K562 (cell line): ENCODE results near the gene VPS35L. TPM values are rescaled to one million over a fixed set of nuclear protein-coding genes. Genes with fewer than 3 reads are reported as not detected.

Source experiments
- ATAC-seq: fragments of 200-7000 bp; cut with Tn5 transposase; 3 replicates; pipeline ENCODE4 v1.9.1; 2020; ENCODE audit warnings: moderate library complexity
- BruUV-seq: library from RNA; stranded (reverse); fragments of 400-500 nt; replicated peaks from 2 replicates; lab custom pipeline; 2021; lab: Mats Ljungman, UMichigan
- CTCF ChIA-PET: fragments of 300-600 bp; formaldehyde crosslinking; extraction: SDS; loops from one replicate; lab custom pipeline; 2021; ENCODE audit warnings: low intra/inter-chr PET ratio; lab: Yijun Ruan, JAX
- POLR2A ChIA-PET: fragments of 300-600, 350-650 bp; sonication (Branson Sonifier 250); formaldehyde crosslinking; extraction: SDS; loops from one replicate; lab custom pipeline; 2021; ENCODE audit warnings: antibody characterized with exemption, inconsistent platforms; lab: Yijun Ruan, JAX
- DNase-seq, 4 experiments: peaks; one replicate each; pipeline versions ENCODE4 v3.0.0 to v3.0.0-alpha.2; 2011 to 2018; ENCODE audit warnings: low spot score in 3 of 4, mixed read lengths in 3 of 4; ENCODE audit errors: extremely low read depth in 1 of 4
- FAIRE-seq: peaks from 2 replicates; lab custom pipeline; 2011; peaks lifted over from hg19 to GRCh38; lab: Jason Lieb, UNC
- H2AFZ ChIP-seq: 2 replicates; pipeline ENCODE4 v1.6.0; 2011; ENCODE audit warnings: low read depth, low read length, control low read depth, inconsistent platforms
- H3K27ac ChIP-seq: fragments of 200-600 bp; 3 replicates; pipeline ENCODE4 v1.8.0; 2011; ENCODE audit warnings: low read depth, mild to moderate bottlenecking, control low read depth, inconsistent platforms, low read length, moderate library complexity, mixed read lengths; ENCODE audit errors: extremely low read depth
- H3K27me3 ChIP-seq, 2 experiments: fragments of 300-600 bp in 1 of 2; 2 replicates in 1 of 2; 3 replicates in 1 of 2; pipeline versions ENCODE4 v1.6.0 to v1.8.0; 2011; ENCODE audit warnings: inconsistent platforms in 2 of 2, low read length in 2 of 2, mild to moderate bottlenecking in 1 of 2, mixed read lengths in 1 of 2, moderate library complexity in 1 of 2; ENCODE audit not compliant: control insufficient read depth in 2 of 2, insufficient read depth in 2 of 2
- H3K36me3 ChIP-seq: fragments of 300-600 bp; 3 replicates; pipeline ENCODE4 v1.8.0; 2011; ENCODE audit warnings: mild to moderate bottlenecking, low read length, inconsistent platforms; ENCODE audit not compliant: control insufficient read depth, insufficient read depth
- H3K4me1 ChIP-seq, 2 experiments: fragments of 200-600 bp in 1 of 2; replicated peaks in 1 of 2; 2 replicates in 1 of 2; 3 replicates in 1 of 2; pipeline versions ENCODE4 v1.5.1 to v1.8.0; 2011; ENCODE audit warnings: inconsistent platforms in 2 of 2, low read length in 2 of 2, mild to moderate bottlenecking in 1 of 2, mixed read lengths in 1 of 2, moderate library complexity in 1 of 2; ENCODE audit not compliant: control insufficient read depth in 2 of 2, insufficient read depth in 2 of 2
- H3K4me2 ChIP-seq: 2 replicates; pipeline ENCODE4 v1.6.1; 2011; ENCODE audit warnings: low read length, control low read depth, inconsistent platforms, mixed read lengths; ENCODE audit not compliant: insufficient read depth
- H3K4me3 ChIP-seq: fragments of 200-600 bp; sonication (generic), shearing (Covaris generic); 2 replicates; pipeline ENCODE4 v1.5.1; 2016; ENCODE audit warnings: control low read depth, inconsistent platforms
- H3K79me2 ChIP-seq: fragments of 200-600 bp; 3 replicates; pipeline ENCODE4 v1.8.0; 2011; ENCODE audit warnings: low read length, inconsistent platforms; ENCODE audit not compliant: control insufficient read depth, insufficient read depth
- H3K9ac ChIP-seq, 2 experiments: 2 replicates each; pipeline versions ENCODE4 v1.6.0 to v1.6.1; 2011; ENCODE audit warnings: low read depth in 2 of 2, low read length in 2 of 2, control low read depth in 1 of 2, inconsistent platforms in 1 of 2, mild to moderate bottlenecking in 1 of 2, mixed read lengths in 1 of 2; ENCODE audit not compliant: insufficient read depth in 1 of 2
- H3K9me1 ChIP-seq: one replicate; pipeline ENCODE4 v1.6.0; 2011; ENCODE audit warnings: inconsistent platforms, mild to moderate bottlenecking, low read length, moderate library complexity; ENCODE audit not compliant: control insufficient read depth, insufficient read depth
- H3K9me3 ChIP-seq: replicated peaks from 2 replicates; pipeline ENCODE4 v1.5.1; 2011; ENCODE audit warnings: low read depth, low read length, inconsistent platforms; ENCODE audit not compliant: control insufficient read depth, insufficient read depth
- H4K20me1 ChIP-seq: replicated peaks from 2 replicates; pipeline ENCODE4 v1.6.1; 2011; ENCODE audit warnings: low read length, inconsistent platforms, mixed read lengths; ENCODE audit not compliant: control insufficient read depth, insufficient read depth
- CXXC5 ChIP-seq: fragments of 250-450 bp; sonication (Bioruptor Pico); IDR thresholded peaks from 2 replicates; pipeline ENCODE4 v1.8.0; 2022; ENCODE audit warnings: inconsistent platforms, mild to moderate bottlenecking, moderate library complexity
- GTF2A2 ChIP-seq: IDR thresholded peaks from 2 replicates; pipeline ENCODE4 v1.6.1; 2016; ENCODE audit warnings: mild to moderate bottlenecking, missing genetic modification characterization, missing compliant biosample characterization
- HSF4 ChIP-seq: fragments of 250-450 bp; sonication (Bioruptor Pico); IDR thresholded peaks from 2 replicates; pipeline ENCODE4 v2.1.2; 2022; ENCODE audit warnings: mild to moderate bottlenecking, moderate library complexity, borderline replicate concordance
- SAFB ChIP-seq: fragments of 200-400 bp; formaldehyde crosslinking; IDR thresholded peaks from 2 replicates; pipeline ENCODE4 v1.6.1; 2017; ENCODE audit warnings: low read depth, low read length, borderline replicate concordance
- SMARCC2 ChIP-seq: fragments of 450-650 bp; IDR thresholded peaks from 2 replicates; pipeline ENCODE4 v1.6.1; 2017; ENCODE audit warnings: antibody characterized with exemption, moderate library complexity, mild to moderate bottlenecking, low read depth
- TCF7L2 ChIP-seq: fragments of 150-350 bp; IDR thresholded peaks from 2 replicates; pipeline ENCODE4 v1.6.1; 2016; ENCODE audit warnings: low read depth, mild to moderate bottlenecking, low read length, moderate library complexity
- ZFP1 ChIP-seq: fragments of 450-650 bp; formaldehyde crosslinking; IDR thresholded peaks from 2 replicates; pipeline ENCODE4 v1.4.0; 2020; ENCODE audit warnings: mild to moderate bottlenecking, mixed read lengths
- ZNF57 ChIP-seq: fragments of 450-650 bp; formaldehyde crosslinking; IDR thresholded peaks from 2 replicates; pipeline ENCODE4 v1.4.0; 2020; ENCODE audit warnings: mild to moderate bottlenecking, moderate library complexity
- WGBS: fragments of 100-300 bp; shearing (Covaris generic); methylation state at CpG from one replicate; pipeline ENCODE4 v1.1.6; 2016; ENCODE audit warnings: low coverage, mixed read lengths; ENCODE audit not compliant: insufficient coverage; ENCODE audit errors: missing lambda C conversion rate; 5-methylcytosine and 5-hydroxymethylcytosine counted together
- in situ Hi-C: fragments of 300-500 bp; cut with MboI; formaldehyde crosslinking; loops from 4 replicates; pipeline ENCODE4 v1.15.0; 2018; ENCODE audit warnings: inconsistent platforms, mixed read lengths
- intact Hi-C: fragments of 100-400 bp; cut with micrococcal nuclease; formaldehyde crosslinking; loops from 2 replicates; pipeline ENCODE4 v1.14.2; 2022
- polyA plus RNA-seq, 8 experiments: library from polyadenylated mRNA; depleted of rRNA in 4 of 8; stranded (reverse) in 5 of 8; unstranded in 3 of 8; fragments of >200 nt; fragmentation: Nextera tagmentation in 2 of 8; fragmentation: Illumina TruSeq in 1 of 8; extraction: Ambion mirVana in 2 of 8; extraction: Trizol in 1 of 8; gene quantifications; 2 replicates each; pipeline versions ENCODE4 v1.2.1 to v1.2.3, GENCODE V29; 2011 to 2014; ENCODE audit warnings: inconsistent platforms in 1 of 8, missing spikeins in 1 of 8
- total RNA-seq, 7 experiments: library from RNA; depleted of rRNA in 6 of 7; stranded (reverse); fragments of >200 nt in 6 of 7; fragmentation: Illumina TruSeq in 2 of 7; extraction: Trizol in 2 of 7; gene quantifications; 2 replicates each; pipeline versions ENCODE4 v1.2.1 to v1.2.3, GENCODE V29; 2011 to 2021; ENCODE audit warnings: low replicate concordance in 1 of 7
- TF ChIP-seq, protein P1 (sequence below): fragments of 200-800 bp; sonication (Bioruptor generic); IDR thresholded peaks from 2 replicates; pipeline ENCODE4 v1.6.1; 2017; ENCODE audit warnings: missing genetic modification characterization, missing compliant biosample characterization
- TF ChIP-seq, protein P2 (sequence below): sonication (generic); formaldehyde crosslinking; IDR thresholded peaks from 2 replicates; pipeline ENCODE4 v1.8.1; 2023; ENCODE audit warnings: mild to moderate bottlenecking, missing genetic modification reagents
- TF ChIP-seq, protein P3 (sequence below), 2 experiments: fragments of 450-650 bp; conservative IDR thresholded peaks; 2 replicates each; pipeline ENCODE4 v1.6.1; 2017; ENCODE audit warnings: mild to moderate bottlenecking in 2 of 2, moderate library complexity in 2 of 2
- TF ChIP-seq, protein P4 (sequence below): fragments of 450-650 bp; IDR thresholded peaks from 2 replicates; pipeline ENCODE4 v1.6.1; 2017; ENCODE audit warnings: antibody characterized with exemption, mild to moderate bottlenecking

The VPS35L gene
- total and polyA plus RNA-seq, 9 of the 15 experiments (the other 6 are each of a cell fraction or from before 2014, with no cell fraction given), result 10.2 to 30.4 (median 20.1) TPM

DNA sequence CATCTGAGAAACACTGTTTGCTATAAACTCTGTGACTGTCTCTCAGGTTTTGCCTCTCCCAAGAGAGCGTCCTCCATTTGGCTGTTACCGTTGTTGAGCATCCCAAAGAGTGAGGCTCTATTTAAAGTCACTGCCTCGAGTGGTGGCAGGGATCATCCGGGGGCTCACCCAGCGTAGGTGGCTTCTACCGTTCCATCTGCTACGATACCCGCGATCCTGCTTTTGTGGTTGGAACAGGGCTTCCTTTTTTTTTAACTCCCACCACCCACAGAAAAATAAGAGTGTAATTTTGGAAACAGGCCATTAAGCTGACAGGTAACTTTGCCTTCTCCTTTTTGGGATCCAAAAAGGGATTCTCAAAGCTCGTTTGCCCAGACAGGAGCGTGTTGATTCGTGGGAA, 126.1 kb downstream of the VPS35L start:
- Histone ChIP-seq H2AFZ (no peak overlapping the region), H3K9me1 (no peaks in the 10 kb centered on the region), H4K20me1 (0 out of 2 replicates have a peak, but pooled peaks cover 3% of the 10 kb centered on the region), H3K9me3 (no peaks in the 10 kb centered on the region), H3K9ac (no peak overlapping the region), H3K79me2 (no peaks in the 10 kb centered on the region), H3K27me3 (no peaks in the 10 kb centered on the region; a peak in 1 of 5 replicates), H3K36me3 (peaks cover 4% of the 10 kb centered on the region; the same call in 2 of the 3 replicates), H3K4me3 (no peak overlapping the region), H3K4me2 (no peak overlapping the region), H3K27ac (no peak overlapping the region), H3K4me1 (no peaks in the 10 kb centered on the region)
- TF ChIP-seq TCF7L2 (no peak), ZFP1 (CRISPR knock-in tag) (no peak), ZNF57 (CRISPR knock-in tag) (no peak), SMARCC2 (no peak), SAFB (no peak), HSF4 (CRISPR knock-in tag) (no peak), GTF2A2 (no peak), CXXC5 (no peak)
- TF ChIP-seq, protein P1, sequence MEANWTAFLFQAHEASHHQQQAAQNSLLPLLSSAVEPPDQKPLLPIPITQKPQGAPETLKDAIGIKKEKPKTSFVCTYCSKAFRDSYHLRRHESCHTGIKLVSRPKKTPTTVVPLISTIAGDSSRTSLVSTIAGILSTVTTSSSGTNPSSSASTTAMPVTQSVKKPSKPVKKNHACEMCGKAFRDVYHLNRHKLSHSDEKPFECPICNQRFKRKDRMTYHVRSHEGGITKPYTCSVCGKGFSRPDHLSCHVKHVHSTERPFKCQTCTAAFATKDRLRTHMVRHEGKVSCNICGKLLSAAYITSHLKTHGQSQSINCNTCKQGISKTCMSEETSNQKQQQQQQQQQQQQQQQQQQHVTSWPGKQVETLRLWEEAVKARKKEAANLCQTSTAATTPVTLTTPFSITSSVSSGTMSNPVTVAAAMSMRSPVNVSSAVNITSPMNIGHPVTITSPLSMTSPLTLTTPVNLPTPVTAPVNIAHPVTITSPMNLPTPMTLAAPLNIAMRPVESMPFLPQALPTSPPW, result no peak
- TF ChIP-seq, protein P2, sequence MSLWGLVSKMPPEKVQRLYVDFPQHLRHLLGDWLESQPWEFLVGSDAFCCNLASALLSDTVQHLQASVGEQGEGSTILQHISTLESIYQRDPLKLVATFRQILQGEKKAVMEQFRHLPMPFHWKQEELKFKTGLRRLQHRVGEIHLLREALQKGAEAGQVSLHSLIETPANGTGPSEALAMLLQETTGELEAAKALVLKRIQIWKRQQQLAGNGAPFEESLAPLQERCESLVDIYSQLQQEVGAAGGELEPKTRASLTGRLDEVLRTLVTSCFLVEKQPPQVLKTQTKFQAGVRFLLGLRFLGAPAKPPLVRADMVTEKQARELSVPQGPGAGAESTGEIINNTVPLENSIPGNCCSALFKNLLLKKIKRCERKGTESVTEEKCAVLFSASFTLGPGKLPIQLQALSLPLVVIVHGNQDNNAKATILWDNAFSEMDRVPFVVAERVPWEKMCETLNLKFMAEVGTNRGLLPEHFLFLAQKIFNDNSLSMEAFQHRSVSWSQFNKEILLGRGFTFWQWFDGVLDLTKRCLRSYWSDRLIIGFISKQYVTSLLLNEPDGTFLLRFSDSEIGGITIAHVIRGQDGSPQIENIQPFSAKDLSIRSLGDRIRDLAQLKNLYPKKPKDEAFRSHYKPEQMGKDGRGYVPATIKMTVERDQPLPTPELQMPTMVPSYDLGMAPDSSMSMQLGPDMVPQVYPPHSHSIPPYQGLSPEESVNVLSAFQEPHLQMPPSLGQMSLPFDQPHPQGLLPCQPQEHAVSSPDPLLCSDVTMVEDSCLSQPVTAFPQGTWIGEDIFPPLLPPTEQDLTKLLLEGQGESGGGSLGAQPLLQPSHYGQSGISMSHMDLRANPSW (CRISPR knock-in tag), result no peak
- TF ChIP-seq, protein P3, sequence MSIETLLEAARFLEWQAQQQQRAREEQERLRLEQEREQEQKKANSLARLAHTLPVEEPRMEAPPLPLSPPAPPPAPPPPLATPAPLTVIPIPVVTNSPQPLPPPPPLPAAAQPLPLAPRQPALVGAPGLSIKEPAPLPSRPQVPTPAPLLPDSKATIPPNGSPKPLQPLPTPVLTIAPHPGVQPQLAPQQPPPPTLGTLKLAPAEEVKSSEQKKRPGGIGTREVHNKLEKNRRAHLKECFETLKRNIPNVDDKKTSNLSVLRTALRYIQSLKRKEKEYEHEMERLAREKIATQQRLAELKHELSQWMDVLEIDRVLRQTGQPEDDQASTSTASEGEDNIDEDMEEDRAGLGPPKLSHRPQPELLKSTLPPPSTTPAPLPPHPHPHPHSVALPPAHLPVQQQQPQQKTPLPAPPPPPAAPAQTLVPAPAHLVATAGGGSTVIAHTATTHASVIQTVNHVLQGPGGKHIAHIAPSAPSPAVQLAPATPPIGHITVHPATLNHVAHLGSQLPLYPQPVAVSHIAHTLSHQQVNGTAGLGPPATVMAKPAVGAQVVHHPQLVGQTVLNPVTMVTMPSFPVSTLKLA (conservative IDR thresholded peaks at IDR 0.05), result no peak
- TF ChIP-seq, protein P4, sequence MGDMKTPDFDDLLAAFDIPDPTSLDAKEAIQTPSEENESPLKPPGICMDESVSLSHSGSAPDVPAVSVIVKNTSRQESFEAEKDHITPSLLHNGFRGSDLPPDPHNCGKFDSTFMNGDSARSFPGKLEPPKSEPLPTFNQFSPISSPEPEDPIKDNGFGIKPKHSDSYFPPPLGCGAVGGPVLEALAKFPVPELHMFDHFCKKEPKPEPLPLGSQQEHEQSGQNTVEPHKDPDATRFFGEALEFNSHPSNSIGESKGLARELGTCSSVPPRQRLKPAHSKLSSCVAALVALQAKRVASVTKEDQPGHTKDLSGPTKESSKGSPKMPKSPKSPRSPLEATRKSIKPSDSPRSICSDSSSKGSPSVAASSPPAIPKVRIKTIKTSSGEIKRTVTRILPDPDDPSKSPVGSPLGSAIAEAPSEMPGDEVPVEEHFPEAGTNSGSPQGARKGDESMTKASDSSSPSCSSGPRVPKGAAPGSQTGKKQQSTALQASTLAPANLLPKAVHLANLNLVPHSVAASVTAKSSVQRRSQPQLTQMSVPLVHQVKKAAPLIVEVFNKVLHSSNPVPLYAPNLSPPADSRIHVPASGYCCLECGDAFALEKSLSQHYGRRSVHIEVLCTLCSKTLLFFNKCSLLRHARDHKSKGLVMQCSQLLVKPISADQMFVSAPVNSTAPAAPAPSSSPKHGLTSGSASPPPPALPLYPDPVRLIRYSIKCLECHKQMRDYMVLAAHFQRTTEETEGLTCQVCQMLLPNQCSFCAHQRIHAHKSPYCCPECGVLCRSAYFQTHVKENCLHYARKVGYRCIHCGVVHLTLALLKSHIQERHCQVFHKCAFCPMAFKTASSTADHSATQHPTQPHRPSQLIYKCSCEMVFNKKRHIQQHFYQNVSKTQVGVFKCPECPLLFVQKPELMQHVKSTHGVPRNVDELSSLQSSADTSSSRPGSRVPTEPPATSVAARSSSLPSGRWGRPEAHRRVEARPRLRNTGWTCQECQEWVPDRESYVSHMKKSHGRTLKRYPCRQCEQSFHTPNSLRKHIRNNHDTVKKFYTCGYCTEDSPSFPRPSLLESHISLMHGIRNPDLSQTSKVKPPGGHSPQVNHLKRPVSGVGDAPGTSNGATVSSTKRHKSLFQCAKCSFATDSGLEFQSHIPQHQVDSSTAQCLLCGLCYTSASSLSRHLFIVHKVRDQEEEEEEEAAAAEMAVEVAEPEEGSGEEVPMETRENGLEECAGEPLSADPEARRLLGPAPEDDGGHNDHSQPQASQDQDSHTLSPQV, result no peak
- ATAC-seq (no peak), FAIRE-seq (no peak), DNase-seq (no peak)
- BruUV-seq, result no TSS peak
- intact Hi-C loops (no loop called here), in situ Hi-C loops (no loop called here)
- CTCF ChIA-PET, result no interaction called here
- 63% methylated on average over 12 of the region's 12 CpGs for WGBS
- POLR2A ChIA-PET, result interaction anchor here (0.6 to 0.8 kb wide), 2 partner anchors 11 to 162 kb away, joined by 3 read pairs; no protein-coding TSS in a partner anchor
